Mammary epithelial cell (primary cell): ENCODE measurements around the gene RASL11B.

Experiments
- EZH2 ChIP-seq: IDR thresholded peaks from 2 replicates; pipeline ENCODE4 v1.6.1; 2012; ENCODE audit warnings: low read length, inconsistent platforms, borderline replicate concordance
- TF ChIP-seq, protein P1 (sequence below), 2 donors: IDR thresholded peaks in 1 of 2; conservative IDR thresholded peaks in 1 of 2; 2 replicates each; pipeline ENCODE4 v1.5.1; 2011 to 2012; ENCODE audit warnings: inconsistent platforms in 2 of 2, low read length in 2 of 2, mild to moderate bottlenecking in 2 of 2, control low read depth in 1 of 2, low read depth in 1 of 2; ENCODE audit not compliant: insufficient read depth in 1 of 2; ENCODE audit errors: extremely low read depth in 1 of 2

DNA sequence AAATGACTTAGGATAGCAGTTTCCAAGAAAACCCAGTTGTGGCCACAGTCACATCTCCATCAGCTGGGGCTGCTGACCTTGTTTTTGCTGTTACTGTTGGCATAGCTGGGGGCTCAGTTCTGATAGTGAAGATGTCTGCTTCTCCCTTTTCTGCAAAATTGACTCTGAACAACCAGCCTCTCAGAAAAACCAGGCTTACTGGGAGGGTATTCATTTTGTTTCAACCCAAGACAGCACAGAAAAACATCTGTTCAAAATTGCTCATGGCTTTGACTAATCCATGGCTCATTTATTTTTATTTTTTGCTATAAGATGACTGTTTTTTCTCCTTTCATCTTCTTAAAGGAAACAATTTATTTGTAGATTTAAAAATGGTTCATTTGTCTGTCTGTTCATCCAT is 53.1 kb downstream of the RASL11B start:
- TF ChIP-seq, protein P1, sequence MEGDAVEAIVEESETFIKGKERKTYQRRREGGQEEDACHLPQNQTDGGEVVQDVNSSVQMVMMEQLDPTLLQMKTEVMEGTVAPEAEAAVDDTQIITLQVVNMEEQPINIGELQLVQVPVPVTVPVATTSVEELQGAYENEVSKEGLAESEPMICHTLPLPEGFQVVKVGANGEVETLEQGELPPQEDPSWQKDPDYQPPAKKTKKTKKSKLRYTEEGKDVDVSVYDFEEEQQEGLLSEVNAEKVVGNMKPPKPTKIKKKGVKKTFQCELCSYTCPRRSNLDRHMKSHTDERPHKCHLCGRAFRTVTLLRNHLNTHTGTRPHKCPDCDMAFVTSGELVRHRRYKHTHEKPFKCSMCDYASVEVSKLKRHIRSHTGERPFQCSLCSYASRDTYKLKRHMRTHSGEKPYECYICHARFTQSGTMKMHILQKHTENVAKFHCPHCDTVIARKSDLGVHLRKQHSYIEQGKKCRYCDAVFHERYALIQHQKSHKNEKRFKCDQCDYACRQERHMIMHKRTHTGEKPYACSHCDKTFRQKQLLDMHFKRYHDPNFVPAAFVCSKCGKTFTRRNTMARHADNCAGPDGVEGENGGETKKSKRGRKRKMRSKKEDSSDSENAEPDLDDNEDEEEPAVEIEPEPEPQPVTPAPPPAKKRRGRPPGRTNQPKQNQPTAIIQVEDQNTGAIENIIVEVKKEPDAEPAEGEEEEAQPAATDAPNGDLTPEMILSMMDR (conservative IDR thresholded peaks at IDR 0.05 in 1 of 2, IDR thresholded peaks at IDR 0.05 in 1 of 2; ENCODE audit: extremely low read depth in 1 of 2, insufficient read depth in 1 of 2, low read depth in 1 of 2, low read length in 2 of 2) = no peak
- no peak for TF ChIP-seq EZH2
